HepG2 (cell line): ENCODE data around the gene DCP1B.

Experiments
- ARID2 ChIP-seq: sonication (generic); formaldehyde crosslinking; IDR thresholded peaks from 2 replicates; pipeline ENCODE4 v1.8.1; 2022; ENCODE audit warnings: mild to moderate bottlenecking, missing genetic modification reagents, borderline replicate concordance
- ATF1 ChIP-seq: IDR thresholded peaks from 2 replicates; pipeline ENCODE4 v1.6.1; 2016; ENCODE audit warnings: mild to moderate bottlenecking, control low read depth
- CEBPB ChIP-seq: IDR thresholded peaks from 2 replicates; pipeline ENCODE4 v1.6.1; 2011; ENCODE audit warnings: low read depth, low read length, improper control_type of control experiment, borderline replicate concordance
- IKZF4 ChIP-seq: sonication (generic); formaldehyde crosslinking; IDR thresholded peaks from 2 replicates; pipeline ENCODE4 v1.5.1; 2020; ENCODE audit warnings: borderline replicate concordance, mild to moderate bottlenecking, low read depth, missing genetic modification reagents; ENCODE audit errors: not compliant biosample characterization
- RXRA ChIP-seq: sonication (generic); formaldehyde crosslinking; IDR thresholded peaks from 2 replicates; pipeline ENCODE4 v1.5.1; 2020; ENCODE audit warnings: missing genetic modification reagents
- SSRP1 ChIP-seq: IDR thresholded peaks from 2 replicates; pipeline ENCODE4 v1.6.1; 2016; ENCODE audit warnings: control low read depth
- XRCC5 ChIP-seq: fragments of 200-400 bp; formaldehyde crosslinking; optimal IDR thresholded peaks from 2 replicates; pipeline ENCODE3; 2017; ENCODE audit warnings: mild to moderate bottlenecking, low read length
- ZNF530 ChIP-seq: sonication (generic); formaldehyde crosslinking; IDR thresholded peaks from 2 replicates; pipeline ENCODE4 v1.5.0; 2020; ENCODE audit warnings: low read depth, mild to moderate bottlenecking, missing genetic modification reagents
- ZNF569 ChIP-seq: sonication (generic); formaldehyde crosslinking; IDR thresholded peaks from 2 replicates; pipeline ENCODE4 v1.5.0; 2020; ENCODE audit warnings: mild to moderate bottlenecking, missing genetic modification reagents, moderate library complexity, borderline replicate concordance
- ZNF747 ChIP-seq: sonication (generic); formaldehyde crosslinking; IDR thresholded peaks from 2 replicates; pipeline ENCODE4 v1.8.1; 2023; ENCODE audit warnings: missing genetic modification reagents, mild to moderate bottlenecking, borderline replicate concordance
- TF ChIP-seq, protein P1 (sequence below): sonication (generic); formaldehyde crosslinking; conservative IDR thresholded peaks from 2 replicates; pipeline ENCODE4 v1.4.0; 2020; ENCODE audit warnings: mild to moderate bottlenecking, missing genetic modification reagents, moderate library complexity
- TF ChIP-seq, protein P2 (sequence below): sonication (generic); formaldehyde crosslinking; IDR thresholded peaks from 2 replicates; pipeline ENCODE4 v1.5.0; 2020; ENCODE audit warnings: mild to moderate bottlenecking, missing genetic modification reagents, moderate library complexity
- TF ChIP-seq, protein P3 (sequence below): sonication (generic); formaldehyde crosslinking; IDR thresholded peaks from 2 replicates; pipeline ENCODE4 v1.4.0; 2020; ENCODE audit warnings: missing genetic modification reagents
- TF ChIP-seq, protein P4 (sequence below): sonication (generic); formaldehyde crosslinking; IDR thresholded peaks from 2 replicates; pipeline ENCODE4 v1.5.0; 2020; ENCODE audit warnings: missing genetic modification reagents, mild to moderate bottlenecking, borderline replicate concordance

DNA sequence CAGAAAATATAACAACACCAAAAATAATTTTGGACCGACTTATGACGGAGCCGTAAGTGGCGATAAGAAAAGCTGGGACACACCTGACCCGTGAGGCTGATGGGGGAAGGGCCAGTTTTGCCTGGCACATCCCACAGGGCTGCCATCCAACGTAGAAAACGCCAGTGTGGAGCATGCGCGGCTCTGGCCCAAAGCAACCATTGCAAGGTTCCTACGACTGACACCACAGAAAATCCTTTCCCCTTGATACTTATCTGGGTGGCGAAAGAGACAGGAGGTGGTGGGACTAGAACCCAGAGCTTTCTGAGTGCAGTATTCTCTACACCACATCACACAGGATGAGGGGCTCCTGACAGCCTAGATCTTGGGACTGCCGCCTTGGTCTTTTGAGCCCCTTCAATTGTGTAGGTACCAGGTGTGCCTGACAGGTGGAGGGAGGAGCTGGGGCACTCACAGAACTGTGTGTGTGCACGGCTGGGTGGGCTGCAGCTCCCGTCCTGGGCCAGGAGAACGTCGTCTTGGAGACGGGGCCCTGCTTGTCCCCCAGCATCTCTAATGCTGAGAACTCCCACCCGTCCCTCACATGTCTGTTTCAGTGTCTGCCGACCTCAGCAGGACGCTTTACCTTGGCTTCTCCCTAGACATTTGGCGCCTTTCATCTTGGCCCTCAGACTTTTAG, 68.4 kb downstream of the DCP1B start:
- TF ChIP-seq XRCC5 (no peak), SSRP1 (CRISPR knock-in tag) (no peak), ARID2 (no peak), CEBPB (no peak), ZNF569 (no peak), IKZF4 (CRISPR knock-in tag) (no peak), RXRA (CRISPR knock-in tag) (no peak), ATF1 (CRISPR knock-in tag) (no peak), ZNF747 (CRISPR knock-in tag) (no peak), ZNF530 (CRISPR knock-in tag) (no peak)
- TF ChIP-seq, protein P1, sequence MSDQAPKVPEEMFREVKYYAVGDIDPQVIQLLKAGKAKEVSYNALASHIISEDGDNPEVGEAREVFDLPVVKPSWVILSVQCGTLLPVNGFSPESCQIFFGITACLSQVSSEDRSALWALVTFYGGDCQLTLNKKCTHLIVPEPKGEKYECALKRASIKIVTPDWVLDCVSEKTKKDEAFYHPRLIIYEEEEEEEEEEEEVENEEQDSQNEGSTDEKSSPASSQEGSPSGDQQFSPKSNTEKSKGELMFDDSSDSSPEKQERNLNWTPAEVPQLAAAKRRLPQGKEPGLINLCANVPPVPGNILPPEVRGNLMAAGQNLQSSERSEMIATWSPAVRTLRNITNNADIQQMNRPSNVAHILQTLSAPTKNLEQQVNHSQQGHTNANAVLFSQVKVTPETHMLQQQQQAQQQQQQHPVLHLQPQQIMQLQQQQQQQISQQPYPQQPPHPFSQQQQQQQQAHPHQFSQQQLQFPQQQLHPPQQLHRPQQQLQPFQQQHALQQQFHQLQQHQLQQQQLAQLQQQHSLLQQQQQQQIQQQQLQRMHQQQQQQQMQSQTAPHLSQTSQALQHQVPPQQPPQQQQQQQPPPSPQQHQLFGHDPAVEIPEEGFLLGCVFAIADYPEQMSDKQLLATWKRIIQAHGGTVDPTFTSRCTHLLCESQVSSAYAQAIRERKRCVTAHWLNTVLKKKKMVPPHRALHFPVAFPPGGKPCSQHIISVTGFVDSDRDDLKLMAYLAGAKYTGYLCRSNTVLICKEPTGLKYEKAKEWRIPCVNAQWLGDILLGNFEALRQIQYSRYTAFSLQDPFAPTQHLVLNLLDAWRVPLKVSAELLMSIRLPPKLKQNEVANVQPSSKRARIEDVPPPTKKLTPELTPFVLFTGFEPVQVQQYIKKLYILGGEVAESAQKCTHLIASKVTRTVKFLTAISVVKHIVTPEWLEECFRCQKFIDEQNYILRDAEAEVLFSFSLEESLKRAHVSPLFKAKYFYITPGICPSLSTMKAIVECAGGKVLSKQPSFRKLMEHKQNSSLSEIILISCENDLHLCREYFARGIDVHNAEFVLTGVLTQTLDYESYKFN (CRISPR knock-in tag): no peak
- TF ChIP-seq, protein P2, sequence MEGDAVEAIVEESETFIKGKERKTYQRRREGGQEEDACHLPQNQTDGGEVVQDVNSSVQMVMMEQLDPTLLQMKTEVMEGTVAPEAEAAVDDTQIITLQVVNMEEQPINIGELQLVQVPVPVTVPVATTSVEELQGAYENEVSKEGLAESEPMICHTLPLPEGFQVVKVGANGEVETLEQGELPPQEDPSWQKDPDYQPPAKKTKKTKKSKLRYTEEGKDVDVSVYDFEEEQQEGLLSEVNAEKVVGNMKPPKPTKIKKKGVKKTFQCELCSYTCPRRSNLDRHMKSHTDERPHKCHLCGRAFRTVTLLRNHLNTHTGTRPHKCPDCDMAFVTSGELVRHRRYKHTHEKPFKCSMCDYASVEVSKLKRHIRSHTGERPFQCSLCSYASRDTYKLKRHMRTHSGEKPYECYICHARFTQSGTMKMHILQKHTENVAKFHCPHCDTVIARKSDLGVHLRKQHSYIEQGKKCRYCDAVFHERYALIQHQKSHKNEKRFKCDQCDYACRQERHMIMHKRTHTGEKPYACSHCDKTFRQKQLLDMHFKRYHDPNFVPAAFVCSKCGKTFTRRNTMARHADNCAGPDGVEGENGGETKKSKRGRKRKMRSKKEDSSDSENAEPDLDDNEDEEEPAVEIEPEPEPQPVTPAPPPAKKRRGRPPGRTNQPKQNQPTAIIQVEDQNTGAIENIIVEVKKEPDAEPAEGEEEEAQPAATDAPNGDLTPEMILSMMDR (CRISPR knock-in tag): no peak
- TF ChIP-seq, protein P3, sequence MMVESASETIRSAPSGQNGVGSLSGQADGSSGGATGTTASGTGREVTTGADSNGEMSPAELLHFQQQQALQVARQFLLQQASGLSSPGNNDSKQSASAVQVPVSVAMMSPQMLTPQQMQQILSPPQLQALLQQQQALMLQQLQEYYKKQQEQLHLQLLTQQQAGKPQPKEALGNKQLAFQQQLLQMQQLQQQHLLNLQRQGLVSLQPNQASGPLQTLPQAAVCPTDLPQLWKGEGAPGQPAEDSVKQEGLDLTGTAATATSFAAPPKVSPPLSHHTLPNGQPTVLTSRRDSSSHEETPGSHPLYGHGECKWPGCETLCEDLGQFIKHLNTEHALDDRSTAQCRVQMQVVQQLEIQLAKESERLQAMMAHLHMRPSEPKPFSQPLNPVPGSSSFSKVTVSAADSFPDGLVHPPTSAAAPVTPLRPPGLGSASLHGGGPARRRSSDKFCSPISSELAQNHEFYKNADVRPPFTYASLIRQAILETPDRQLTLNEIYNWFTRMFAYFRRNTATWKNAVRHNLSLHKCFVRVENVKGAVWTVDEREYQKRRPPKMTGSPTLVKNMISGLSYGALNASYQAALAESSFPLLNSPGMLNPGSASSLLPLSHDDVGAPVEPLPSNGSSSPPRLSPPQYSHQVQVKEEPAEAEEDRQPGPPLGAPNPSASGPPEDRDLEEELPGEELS (CRISPR knock-in tag): no peak
- TF ChIP-seq, protein P4, sequence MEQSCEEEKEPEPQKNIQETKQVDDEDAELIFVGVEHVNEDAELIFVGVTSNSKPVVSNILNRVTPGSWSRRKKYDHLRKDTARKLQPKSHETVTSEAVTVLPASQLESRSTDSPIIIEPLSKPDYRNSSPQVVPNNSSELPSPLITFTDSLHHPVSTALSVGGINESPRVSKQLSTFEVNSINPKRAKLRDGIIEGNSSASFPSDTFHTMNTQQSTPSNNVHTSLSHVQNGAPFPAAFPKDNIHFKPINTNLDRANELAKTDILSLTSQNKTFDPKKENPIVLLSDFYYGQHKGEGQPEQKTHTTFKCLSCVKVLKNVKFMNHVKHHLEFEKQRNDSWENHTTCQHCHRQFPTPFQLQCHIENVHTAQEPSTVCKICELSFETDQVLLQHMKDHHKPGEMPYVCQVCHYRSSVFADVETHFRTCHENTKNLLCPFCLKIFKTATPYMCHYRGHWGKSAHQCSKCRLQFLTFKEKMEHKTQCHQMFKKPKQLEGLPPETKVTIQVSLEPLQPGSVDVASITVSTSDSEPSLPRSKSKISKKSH (CRISPR knock-in tag): no peak
